NT2/D1 (cell line): Measurements from ENCODE around the gene ZNF778.
"Not testable (repeated sequence)": the region's sequence is repeated elsewhere in the genome, so short reads cannot be mapped to it uniquely, and the experiment has no call there.

Experiments used
- DNase-seq: peaks from one replicate; pipeline ENCODE4 v3.0.0-alpha.2; 2011; ENCODE audit warnings: low read depth, low spot score
- H3K27me3 ChIP-seq: 2 replicates; pipeline ENCODE4 v1.6.0; 2011; ENCODE audit warnings: mild to moderate bottlenecking; ENCODE audit not compliant: insufficient read length, insufficient read depth
- H3K36me3 ChIP-seq: 2 replicates; pipeline ENCODE4 v1.6.1; 2011; ENCODE audit warnings: mild to moderate bottlenecking, low read length, mixed read lengths; ENCODE audit not compliant: insufficient read depth, insufficient read length
- H3K4me1 ChIP-seq: 2 replicates; pipeline ENCODE4 v1.5.1; 2011; ENCODE audit not compliant: insufficient read depth, insufficient read length
- H3K4me3 ChIP-seq: 2 replicates; pipeline ENCODE4 v1.5.1; 2011; ENCODE audit warnings: low read depth; ENCODE audit not compliant: insufficient read length
- H3K9ac ChIP-seq: 2 replicates; pipeline ENCODE4 v1.6.0; 2011; ENCODE audit warnings: low read depth; ENCODE audit not compliant: insufficient read length
- H3K9me3 ChIP-seq: 2 replicates; pipeline ENCODE4 v1.5.1; 2011; ENCODE audit warnings: mild to moderate bottlenecking, low read length; ENCODE audit not compliant: insufficient read depth
- SUZ12 ChIP-seq: IDR thresholded peaks from 2 replicates; pipeline ENCODE4 v1.6.1; 2011; ENCODE audit not compliant: insufficient read length, insufficient read depth; ENCODE audit errors: extremely low read depth
- YY1 ChIP-seq: IDR thresholded peaks from 2 replicates; pipeline ENCODE4 v1.6.1; 2011; ENCODE audit not compliant: insufficient read length, insufficient read depth
- ZNF274 ChIP-seq: IDR thresholded peaks from 2 replicates; pipeline ENCODE4 v1.6.1; 2011; ENCODE audit warnings: mild to moderate bottlenecking, low read depth, low read length

The ZNF778 gene

DNA sequence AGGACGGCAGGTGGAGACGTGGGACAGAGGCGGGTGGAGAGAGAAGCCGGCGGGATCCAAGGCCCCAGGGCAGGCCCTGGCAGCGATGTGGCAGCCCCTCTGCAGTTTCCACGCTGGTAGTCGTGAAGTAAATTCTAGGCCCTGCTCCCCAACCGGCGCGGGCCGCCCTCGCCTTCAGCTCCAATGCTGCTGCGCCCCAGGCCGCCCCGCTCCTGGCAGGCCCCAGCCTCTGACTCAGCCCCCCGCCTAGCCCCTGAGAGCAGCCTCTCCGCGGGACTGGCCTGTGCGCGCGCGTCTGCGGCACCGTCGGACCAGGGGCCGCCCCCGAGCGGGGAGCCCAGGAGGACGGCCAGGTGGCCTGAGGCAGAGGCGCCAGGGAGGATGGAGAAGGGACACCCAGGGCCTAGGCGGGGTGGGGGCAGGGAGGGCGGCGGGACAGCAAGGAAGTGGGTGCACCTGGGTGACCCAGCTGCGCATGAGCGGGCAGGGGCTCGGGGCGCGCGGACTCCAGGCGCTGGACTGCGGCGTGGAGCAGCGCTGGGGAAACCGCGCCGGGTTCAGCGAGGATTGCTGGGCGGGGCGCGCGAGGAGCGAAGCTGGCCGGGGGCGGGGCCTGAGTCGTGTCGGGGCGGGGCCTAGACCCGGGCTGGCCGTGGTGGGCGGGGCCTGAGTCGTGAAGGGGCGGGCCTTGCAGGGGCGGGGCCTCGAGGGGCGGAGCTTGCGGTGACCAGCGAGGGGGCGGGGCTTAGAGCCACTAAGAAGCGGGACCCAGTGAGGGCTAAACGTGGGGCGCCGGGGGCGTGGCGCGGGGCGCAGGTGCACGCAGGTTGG is 29.6 kb downstream of the ZNF778 start:
- H3K4me3 ChIP-seq: peak overlapping the region; percentile 54
- H3K9ac ChIP-seq: peak overlapping the region; percentile 90
- H3K9me3 ChIP-seq: no peaks in the 10 kb centered on the region
- no peaks in the 10 kb centered on the region for H3K4me1 ChIP-seq
- peaks cover 12% of the 10 kb centered on the region for H3K27me3 ChIP-seq
- DNase-seq: peak; percentile 57
- TF ChIP-seq ZNF274 (no peak), SUZ12 (no peak), YY1 (no peak)
- peaks cover 3% of the 10 kb centered on the region for H3K36me3 ChIP-seq

DNA sequence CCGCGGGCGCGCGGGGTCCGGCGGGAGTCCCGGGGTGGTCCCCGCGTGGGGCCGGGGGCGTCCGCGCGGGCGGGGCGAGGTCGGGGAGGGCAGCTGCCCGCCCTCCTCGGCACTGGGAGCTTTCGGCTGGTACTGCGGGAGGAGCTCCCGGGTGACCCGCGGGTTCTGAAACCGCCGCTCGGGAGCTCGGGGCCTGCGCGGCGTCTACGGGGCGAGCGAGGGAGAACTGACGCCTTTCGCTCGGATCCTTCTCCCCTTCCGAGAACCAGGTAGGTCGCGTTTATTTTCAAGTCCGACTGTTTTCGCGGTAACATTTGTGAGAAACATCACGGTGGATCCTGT is 30.2 kb downstream of the ZNF778 start:
- not testable (repeated sequence) for H3K4me1 ChIP-seq, H3K9me3 ChIP-seq, DNase-seq, H3K36me3 ChIP-seq
- peaks cover 12% of the 10 kb centered on the region for H3K27me3 ChIP-seq
- peak overlapping the region; percentile 61 for H3K9ac ChIP-seq
- H3K4me3 ChIP-seq: peak overlapping the region; percentile 54

DNA sequence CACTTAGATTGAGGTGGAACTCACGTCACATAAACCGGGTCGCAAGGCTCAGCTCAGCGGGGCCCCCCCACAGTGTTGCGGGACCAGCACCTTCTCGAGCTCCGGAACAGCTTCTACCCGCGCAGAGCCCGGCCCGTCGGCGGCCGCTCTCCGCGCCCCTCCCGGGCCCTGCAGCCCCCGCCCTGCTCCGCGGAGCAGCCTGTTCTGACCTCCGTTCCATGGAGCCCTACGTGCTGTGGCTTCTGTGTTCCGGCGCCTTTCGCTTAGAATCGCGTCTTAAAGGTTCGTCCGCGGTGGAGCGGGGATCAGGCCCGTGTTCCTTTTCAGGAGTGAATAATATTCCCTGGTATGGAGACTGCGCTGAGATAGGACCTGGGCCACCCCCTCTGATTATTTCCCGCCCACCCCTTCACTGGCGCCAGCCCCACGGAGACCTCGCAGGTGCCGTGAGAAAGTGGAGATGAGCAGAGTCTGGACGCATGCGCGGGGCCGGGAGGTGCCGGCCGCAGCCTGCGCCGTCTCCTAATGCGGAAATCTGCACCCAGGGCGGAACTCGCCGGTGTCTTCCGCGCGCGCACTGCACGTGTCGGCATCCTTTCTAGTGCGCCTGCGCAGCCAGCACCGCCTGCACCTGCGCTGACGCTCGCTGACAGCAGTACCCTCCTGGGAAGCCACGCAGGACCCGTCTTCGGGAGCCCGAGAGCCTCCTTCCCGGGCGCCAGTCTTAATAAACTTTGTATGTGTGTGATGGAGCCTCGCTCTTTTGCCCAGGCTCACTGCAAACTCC is 30.9 kb downstream of the ZNF778 start:
- peaks cover 3% of the 10 kb centered on the region for H3K36me3 ChIP-seq
- H3K27me3 ChIP-seq: peaks cover 12% of the 10 kb centered on the region
- no peaks in the 10 kb centered on the region for H3K4me1 ChIP-seq
- H3K9ac ChIP-seq: peak overlapping the region; percentile 61
- peak overlapping the region; percentile 54 for H3K4me3 ChIP-seq
- H3K9me3 ChIP-seq: no peaks in the 10 kb centered on the region
- no peak for TF ChIP-seq ZNF274
- no peak for TF ChIP-seq YY1
- TF ChIP-seq SUZ12: no peak
- no peak for DNase-seq

DNA sequence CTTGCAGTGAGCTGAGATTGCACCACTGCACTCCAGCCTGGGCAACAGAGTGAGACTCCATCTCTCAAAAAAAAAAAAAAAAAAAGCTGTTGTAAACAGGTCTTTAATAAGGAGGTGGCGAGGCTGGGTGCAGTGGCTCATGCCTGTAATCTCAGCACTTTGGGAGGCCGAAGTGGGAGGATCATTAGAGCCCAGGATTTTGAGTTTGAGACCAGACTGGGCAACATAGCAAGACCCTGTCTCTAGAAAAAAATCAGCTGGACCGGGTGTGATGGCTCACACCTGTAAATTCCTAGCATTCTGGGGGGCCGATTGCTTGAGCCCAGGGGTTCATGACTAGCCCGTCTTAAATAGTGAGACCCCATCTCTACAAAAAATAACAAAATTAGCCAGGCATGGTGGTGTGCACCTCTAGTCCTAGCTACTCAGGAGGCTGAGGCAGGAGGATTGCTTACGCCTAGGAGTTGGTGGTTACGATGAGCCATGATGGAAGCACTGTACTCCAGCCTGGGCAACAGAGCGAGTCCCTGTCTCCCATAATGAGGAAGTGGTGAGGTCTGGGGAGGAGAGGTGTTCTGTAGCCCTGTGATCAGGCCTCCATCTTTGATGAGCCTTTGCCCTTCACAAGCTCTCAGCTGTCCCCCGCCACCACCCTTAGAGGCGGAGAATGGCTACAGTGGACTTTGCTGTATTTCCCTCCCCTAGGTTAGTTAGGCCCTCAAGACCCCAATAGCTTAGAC is 36.2 kb downstream of the ZNF778 start:
- peaks cover 18% of the 10 kb centered on the region for H3K27me3 ChIP-seq
- H3K4me3 ChIP-seq: no peak overlapping the region

DNA sequence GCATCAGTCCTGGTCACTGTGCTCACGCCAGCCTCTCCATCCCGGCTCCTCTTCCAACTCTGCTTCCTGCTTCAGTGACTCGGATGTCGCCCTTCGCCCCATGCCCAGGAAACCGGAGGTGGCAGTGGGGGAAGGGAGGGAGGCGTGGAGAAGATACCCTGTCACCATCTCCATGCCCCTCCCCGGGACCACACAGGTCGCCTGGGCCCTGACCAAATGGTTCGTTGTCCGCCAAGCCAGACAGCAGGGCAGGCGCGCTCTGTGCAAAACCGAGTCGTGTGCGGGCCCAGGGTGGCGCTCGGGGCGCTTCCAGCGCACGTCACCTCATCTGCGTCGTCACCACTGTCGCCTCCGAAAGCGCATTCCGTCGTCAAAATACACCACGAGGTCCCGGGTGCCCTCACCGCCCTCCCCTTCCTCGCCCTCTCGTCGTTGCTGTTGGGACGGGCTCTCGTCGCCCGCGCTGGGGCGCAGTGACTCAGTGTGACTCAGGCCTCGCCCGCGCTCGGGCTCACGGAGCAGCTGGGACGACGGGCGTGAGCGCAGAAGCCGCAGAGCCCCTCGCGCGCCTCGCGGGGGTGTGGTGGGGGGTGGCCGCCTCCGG is 39.2 kb downstream of the ZNF778 start:
- Histone ChIP-seq H3K27me3 (peaks cover 17% of the 10 kb centered on the region), H3K36me3 (no peaks in the 10 kb centered on the region), H3K4me1 (peaks cover 3% of the 10 kb centered on the region), H3K4me3 (peak overlapping the region; percentile 50), H3K9ac (peak overlapping the region; percentile 85), H3K9me3 (no peaks in the 10 kb centered on the region)
- no peak for DNase-seq
- TF ChIP-seq YY1: no peak

More for the DNA sequence above, 36.2 kb downstream of the ZNF778 start:
- TF ChIP-seq SUZ12 (no peak), ZNF274 (no peak), YY1 (no peak)
- DNase-seq: no peak
- Histone ChIP-seq H3K9me3 (no peaks in the 10 kb centered on the region), H3K9ac (no peak overlapping the region), H3K4me1 (peaks cover 3% of the 10 kb centered on the region), H3K36me3 (no peaks in the 10 kb centered on the region)

DNA sequence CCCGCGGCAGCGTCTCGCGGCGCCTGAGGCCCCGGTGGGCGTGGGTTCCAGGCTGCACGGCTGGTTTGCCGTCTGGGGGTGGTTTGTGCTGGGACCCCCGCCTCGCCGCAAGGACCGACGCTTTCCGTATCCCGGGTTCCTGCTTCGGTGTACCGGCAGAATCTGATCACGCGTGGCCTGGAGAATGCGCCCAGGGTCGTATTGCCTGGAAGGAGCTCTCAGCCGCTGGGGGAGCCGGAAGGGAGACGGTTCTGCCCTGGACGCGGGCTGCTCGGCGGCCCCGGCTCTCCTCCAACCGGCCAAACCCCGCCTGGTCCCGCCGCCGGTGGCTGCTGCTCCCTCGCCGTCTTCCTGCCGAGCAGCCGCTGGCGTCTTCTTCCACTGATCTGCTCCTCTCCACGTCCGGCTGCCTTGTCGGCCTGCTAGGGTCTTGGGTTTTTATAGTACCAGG is 39.8 kb downstream of the ZNF778 start:
- DNase-seq: no peak
- Histone ChIP-seq H3K9me3 (no peaks in the 10 kb centered on the region), H3K27me3 (peaks cover 17% of the 10 kb centered on the region), H3K4me1 (peaks cover 3% of the 10 kb centered on the region), H3K9ac (peak overlapping the region; percentile 85), H3K4me3 (peak overlapping the region; percentile 50), H3K36me3 (no peaks in the 10 kb centered on the region)
- no peak for TF ChIP-seq YY1
- no peak for TF ChIP-seq SUZ12
- no peak for TF ChIP-seq ZNF274
